ENCODE measurements around the gene CLEC11A.
"Not testable (repeated sequence)": the region's sequence is repeated elsewhere in the genome, so short reads cannot be mapped to it uniquely, and the experiment has no call there.

Gene CLEC11A

DNA sequence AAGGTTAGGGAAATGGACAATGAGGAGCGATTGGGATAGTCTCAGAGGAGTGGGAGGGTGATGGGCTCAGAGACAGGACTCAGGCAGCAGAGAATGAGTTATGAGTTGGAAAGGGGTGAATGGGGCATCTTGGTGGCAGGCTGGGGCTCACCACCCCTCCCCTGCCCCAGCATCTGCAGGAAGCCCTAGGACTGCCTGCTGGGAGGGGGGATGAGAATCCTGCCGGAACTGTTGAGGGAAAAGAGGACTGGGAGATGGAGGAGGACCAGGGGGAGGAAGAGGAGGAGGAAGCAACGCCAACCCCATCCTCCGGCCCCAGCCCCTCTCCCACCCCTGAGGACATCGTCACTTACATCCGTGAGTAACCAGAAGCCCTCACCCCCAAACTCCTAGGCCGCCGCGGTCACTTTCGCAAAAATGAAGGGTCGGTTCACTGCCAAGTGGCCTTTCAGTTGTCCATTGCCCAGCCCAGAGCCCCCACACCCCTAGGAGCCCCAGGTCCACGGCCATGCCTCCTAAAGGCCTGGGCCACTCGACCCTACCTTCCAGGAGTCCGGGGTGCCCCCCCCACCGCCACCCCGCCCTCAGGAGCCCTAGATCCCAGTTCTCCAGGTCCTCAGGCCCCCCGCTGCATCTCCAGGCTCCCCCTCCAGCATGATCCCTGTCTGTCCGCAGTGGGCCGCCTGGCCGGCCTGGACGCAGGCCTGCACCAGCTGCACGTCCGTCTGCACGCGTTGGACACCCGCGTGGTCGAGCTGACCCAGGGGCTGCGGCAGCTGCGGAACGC lies 764 bp downstream of the CLEC11A start:
- DNase-seq = no peak

DNA sequence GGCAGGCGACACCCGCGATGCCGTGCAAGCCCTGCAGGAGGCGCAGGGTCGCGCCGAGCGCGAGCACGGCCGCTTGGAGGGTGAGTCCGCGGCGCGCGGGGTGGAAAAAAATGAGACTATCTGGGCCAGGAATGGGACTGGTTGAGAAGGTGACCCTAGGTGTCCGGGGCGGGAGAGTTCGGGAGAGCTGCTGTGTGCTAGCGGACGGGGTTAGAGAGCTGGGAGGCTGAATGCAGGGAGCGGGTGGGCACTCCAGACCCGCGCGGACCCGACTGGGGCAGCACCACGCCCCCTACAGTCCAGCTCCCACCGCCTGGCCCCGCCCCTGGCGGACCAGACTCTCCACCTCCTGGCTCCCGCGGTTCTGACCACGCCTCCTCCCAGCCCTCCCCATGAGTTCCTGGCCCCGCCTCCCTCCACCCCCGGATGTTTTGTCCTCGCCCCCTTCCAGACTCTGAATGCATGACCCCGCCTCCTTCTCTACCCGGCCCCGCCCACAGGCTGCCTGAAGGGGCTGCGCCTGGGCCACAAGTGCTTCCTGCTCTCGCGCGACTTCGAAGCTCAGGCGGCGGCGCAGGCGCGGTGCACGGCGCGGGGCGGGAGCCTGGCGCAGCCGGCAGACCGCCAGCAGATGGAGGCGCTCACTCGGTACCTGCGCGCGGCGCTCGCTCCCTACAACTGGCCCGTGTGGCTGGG lies 1.5 kb downstream of the CLEC11A start:
- DNase-seq = peak; percentile 60

DNA sequence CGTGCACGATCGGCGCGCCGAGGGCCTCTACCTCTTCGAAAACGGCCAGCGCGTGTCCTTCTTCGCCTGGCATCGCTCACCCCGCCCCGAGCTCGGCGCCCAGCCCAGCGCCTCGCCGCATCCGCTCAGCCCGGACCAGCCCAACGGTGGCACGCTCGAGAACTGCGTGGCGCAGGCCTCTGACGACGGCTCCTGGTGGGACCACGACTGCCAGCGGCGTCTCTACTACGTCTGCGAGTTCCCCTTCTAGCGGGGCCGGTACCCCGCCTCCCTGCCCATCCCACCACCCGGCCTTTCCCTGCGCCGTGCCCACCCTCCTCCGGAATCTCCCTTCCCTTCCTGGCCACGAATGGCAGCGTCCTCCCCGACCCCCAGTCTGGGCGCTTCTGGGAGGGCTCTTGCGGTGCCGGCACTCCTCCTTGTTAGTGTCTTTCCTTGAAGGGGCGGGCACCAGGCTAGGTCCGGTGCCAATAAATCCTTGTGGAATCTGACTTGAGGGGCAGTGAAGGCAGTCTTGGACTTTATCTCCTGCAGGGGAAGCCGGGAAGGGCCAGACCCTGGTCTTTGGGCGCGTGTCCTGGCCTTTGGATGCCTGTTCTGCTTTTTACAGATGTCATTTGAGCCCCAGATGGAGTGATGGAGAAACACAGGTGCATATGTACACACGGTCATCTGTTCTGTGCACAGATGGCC lies 2.2 kb downstream of the CLEC11A start:
- DNase-seq = no peak

DNA sequence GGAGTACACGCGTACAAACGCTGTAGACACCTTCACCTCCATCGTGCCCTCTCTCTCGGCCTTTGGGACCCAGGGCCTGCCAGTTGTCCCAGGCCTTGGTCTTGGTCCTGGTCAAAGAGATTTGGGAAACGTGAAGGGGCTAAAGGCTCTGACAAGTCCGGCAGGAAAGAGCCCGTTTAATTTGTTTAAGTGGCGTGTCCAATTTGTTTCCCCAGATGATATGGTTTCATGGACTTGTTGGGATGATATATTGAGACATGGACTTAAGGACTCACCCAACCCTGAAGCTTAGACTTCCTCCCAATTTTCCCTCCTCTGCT lies 2.7 kb downstream of the CLEC11A start:
- DNase-seq = no peak

DNA sequence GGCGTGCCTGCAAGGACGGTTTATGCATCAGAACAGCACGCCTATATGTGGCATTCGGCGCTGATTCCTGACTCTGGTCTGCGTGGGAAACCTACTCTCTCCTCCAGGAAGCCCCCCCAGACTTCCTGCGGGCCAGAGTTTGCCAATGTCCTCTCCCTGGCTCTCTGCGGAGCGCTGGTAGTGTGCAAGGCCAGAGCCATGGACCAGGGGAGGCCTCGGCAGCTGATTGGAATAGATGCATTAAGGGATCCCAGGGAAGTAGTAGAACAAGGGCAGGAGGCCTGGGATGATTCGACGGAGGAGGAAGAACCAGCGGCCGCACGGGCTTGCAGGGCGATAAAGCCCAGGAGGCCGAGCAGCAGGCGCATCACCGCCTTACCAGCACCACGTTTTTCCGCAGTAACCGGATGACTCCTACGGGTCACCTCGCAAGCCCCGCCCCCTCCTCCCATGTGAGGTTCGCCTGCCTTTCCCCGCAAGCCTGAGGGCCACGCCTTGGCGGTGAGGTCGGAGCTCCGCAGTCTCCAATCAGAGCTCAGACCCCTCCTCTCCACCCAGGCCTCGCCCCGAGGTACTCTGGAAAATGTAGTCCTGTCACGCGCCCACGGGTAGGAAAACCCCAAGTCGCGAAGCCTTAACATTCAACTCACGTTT lies 5.0 kb downstream of the CLEC11A start:
- DNase-seq = no peak

DNA sequence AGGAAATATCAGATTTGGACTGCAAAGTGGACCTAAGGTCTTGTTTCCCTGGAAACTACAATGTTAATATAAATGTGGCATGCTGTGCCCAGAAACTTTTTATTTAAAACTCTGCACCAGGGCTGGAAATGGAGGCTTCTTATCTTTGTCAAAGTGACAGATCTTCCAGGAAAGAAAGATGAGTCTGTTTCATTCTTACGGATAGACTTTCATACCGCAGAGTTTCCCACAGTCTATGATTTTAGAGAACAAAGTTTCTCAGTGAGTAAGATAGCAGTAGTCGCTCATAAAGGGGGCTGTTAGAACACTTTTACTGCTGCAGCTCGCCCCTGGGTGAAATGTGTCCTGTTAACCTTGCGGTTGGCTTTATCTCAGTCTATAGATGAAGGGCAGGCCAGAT lies 6.7 kb downstream of the CLEC11A start:
- DNase-seq = no peak

DNA sequence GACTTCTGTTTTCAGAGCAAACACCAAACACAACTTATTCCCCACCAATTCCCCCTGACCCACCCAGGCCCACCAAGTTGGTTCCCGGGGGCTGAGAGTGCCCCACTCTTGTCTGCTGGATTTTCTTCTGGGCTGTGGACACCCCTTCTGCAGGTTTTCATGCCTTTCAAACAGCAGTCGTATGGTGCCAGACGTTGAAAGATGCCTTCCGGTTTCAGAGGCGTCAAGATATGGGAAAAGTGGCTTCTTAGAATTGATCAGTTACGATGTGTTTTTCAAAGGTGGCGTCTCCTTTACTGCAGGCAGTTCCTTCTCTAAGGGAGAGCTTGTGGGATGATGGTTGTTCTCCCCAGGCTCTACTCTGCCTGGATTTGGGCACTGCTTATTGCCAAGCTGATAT lies 12.7 kb downstream of the CLEC11A start:
- DNase-seq = no peak

DNA sequence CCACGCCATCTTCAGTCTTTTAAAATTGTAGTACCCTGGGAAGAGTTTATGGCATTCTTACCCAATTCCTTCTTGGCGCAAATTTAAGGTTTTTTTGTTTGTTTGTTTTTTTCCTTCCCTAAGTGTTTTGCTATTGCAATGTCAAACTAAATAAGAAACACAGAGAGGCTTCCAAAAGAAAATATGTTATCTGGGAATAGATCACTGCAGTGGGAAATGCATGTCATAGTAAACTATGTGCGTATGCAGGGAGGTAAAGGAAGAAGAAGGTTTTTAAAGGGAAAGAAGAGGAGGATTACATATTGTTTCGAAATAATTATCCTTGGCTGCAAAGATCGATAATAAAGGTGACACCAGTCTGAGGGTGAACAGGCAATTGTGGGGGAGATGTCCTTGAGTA lies 13.2 kb downstream of the CLEC11A start:
- DNase-seq = no peak

DNA sequence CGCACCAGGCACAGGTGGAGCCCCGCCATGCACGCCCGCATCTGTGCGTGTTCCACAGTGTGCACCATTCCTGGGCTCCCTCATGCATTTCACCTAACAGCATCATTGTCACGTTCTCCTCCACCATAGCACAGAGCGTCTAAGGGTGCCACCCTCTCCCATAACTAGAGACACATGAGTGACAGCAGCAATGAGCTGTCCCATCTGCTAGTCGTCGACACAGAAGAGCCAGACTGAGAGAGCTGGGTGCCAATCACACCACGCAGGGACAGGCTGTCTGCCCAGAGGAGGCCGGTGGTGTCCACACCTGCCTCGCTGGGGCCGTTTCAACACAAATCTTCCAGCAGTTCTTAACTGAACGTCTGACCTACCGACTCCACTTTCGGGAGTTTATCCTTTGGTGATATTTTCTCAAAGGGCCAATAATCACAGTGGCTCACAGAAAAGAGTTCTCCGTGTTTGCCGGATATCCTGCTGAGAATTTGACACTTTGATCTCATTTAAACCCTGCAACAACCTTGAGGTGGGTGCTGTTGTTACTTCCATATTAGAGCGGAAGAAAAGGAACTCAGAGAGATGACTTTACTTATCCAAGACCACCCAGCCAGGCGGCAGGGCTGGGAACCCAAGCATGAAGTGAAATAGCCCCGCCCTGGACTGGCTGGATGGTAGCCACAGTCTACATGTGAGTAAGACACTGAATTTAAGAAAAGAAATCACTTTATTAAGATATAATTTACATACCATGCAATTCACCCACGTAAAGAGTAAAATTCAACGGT lies 16.2 kb downstream of the CLEC11A start:
- DNase-seq = no peak

DNA sequence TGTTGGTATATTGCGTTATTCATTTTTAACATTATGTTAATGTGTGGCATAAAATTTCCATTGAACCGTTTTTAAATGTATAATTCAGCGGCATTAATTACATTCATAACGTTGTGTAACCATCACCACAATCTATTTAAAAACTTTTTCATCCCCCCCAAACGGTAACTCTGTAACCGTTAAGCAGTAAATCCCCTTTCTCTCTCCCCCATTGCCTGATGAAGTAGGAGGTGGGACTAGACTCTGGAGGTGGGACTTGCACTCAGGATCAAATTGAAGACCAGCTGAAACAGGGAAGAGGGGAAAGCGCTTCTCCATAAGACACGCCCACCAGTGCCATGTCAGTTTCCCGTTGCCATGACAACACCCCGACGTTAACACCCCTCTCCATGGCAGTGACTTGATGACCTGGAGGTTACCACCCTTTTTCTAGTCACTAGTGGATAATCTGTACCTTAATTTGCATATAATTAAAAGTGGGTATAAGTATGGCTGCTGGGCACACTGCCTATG lies 16.8 kb downstream of the CLEC11A start:
- DNase-seq = no peak

DNA sequence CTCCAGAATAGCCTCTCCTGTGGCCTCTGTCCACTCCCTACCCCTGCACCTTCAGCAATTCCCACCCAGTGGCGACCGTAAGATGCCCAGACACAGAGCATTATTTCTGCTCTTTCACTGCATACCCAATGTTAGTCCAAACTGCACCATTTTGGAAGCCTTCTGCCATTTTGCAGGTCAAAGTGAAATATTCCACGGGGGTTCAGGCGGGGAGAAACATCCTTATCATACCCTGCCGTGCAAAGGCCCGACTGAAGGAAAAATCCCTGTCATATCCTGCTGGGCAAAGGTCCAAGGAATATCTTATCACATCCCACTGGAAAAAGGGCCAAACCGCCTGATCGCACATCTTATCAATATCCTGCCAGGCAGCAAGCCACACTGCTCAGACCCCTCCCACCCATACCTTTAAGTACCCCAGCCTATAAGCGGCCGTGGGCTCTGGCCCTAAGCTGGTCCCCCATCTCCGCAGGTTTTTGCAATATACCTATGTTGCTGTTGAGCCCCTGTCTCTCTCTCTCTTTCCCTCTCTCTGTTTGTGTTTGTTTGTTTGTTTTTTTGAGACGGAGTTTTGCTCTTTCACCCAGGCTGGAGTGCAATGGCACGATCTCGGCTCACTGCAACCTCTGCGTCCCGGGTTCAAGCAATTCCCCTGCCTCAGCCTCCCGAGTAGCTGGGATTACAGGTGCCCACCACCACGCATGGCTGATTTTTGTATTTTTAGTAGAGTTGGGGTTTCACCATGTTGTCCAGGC lies 18.2 kb downstream of the CLEC11A start:
- no peak for DNase-seq

DNA sequence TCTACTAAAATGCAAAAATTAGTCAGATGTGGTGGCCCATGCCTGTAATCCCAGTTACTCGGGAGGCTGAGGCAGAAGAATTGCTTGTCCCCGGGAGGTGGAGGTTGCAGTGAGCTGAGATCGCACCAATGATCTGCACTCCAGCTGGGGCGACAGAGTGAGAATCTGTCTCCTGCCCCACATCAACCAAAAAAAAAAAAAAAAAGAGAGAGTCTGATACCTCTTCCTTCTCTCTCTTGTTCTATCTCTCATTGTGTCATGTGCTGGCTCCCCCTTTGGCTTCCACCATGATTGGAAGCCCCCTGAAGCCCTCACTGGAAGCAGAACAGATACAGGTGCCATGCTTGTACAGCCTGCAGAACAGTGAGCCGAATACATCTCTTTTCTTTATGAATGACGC lies 20.4 kb downstream of the CLEC11A start:
- DNase-seq = no peak

DNA sequence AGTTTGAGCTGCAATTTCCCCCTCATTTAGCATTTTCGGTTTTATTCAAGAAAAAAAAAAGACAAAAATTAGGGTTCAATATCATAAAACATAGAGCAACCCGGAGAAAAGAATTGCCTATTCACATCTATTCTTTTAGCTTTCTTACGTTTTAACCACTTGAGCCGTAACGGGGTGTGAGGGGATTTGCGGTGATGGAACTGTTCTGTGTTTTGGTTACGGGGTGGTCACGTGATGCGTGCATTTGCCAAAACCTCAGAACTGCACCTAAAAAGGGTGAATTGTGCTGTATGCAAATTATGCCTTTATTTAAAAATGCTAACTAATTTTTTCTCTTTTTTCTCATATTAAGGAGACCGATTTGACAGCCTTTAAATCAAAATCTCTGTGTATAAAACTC lies 22.1 kb downstream of the CLEC11A start:
- DNase-seq = no peak

DNA sequence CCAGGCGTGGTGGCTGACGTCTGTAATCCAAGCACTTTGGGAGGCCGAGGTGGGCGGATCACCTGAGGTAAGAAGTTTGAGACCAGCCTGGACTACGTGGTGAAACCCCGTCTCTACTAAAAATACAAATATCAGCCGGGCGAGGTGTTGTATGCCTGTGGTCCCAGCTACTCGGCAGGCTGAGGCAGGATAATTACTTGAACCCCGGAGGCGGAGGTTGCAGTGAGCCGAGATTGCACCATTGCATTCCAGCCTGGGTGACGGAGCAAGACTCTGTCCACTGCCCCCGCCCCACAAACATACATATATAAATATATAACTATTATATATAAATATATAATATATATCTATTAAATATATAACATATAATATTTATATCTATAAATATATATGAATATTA lies 24.0 kb downstream of the CLEC11A start:
- not testable (repeated sequence) for DNase-seq

DNA sequence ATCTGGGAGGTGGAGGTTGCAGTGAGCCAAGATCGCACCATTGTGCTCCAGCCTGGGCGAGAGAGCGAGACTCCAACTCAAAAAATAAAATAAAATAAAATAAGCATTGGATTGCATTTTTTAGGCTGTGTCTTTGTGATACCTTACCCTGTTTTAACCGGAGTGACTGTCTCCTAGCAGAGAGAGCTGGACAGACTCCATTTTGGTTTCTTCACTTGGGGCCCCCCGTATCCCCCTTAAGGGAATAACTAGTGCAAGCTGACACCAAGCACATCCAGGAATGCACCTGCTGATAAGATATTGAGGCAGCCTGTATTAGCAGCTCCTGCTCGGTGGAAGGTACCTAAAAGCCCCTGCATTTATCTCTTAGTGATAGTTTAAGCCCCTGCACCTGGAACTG lies 26.3 kb downstream of the CLEC11A start:
- no peak for DNase-seq

DNA sequence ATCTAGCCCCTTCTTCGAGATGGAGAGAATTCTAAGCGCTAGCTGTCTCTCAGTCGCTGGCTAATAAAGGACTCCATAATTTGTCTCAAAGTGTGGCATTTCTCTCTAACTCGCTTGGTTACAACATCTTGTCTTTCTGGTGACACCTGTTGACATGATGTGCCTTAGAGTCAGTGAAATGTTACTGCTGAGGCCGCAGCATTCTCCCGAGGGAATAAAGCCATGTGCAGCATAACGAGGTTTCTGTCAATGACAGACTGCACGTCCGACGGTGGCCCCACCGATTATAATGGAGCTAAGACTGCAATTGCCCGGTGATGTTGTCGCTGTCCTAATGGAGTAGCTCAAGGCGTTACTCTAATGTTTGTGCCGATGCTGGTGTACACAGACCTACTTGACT lies 26.8 kb downstream of the CLEC11A start:
- no peak for DNase-seq

DNA sequence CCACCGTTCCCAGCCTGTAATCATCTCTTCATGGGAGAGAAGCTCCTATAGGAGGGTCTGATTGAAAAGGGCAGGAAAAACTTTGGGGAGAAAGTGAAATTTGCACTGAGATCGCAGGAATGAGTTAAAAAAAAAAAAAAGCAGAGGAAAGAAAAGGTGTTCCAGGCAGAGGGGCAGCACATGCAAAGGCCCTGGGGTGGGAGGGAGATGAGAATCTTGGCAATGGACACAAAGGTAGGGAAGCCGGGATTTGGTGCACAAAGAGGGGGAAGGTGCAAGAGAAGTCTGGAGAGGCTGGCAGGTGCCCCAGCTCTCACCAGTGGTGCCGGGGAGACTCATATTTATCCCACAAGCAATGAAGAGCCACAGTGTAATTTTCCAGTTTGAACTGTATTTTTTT lies 30.7 kb downstream of the CLEC11A start:
- DNase-seq = no peak

DNA sequence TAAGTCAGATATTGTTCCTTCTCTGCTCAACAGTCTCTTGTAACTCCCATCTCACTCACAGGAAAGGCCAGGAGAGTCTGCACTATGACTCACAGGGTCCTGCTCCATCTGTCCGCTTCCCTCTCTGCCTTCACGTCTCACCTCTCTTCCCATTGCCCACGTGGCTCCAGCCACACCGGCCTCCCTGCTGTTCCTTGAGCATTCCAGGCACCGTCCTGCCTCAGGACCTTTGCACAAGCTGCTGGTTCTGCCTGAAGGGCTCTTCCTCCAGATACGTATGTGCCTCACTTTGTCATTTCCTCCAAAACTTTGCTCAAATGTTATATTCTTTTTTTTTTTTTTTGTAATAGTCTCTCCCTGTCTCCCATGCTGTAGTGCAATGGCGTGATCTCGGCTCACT lies 33.1 kb downstream of the CLEC11A start:
- not testable (repeated sequence) for DNase-seq

DNA sequence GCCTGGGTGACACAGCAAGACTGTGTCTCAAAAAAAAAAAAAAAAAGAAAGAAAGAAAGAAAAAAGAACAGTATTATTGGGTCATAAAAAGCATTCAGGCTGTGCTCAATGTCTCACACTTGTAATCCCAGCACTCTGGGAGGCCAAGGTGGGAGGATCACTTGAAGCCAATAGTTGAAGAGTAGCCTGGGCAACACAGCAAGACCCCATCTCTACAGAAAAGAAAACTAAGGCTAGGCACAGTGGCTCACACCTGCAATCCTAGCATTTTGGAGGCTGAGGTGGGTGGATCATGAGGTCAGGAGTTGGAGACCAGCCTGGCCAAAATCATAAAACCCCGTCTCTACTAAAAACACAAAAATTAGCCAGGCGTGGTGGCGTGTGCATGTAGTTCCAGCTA lies 34.5 kb downstream of the CLEC11A start:
- DNase-seq = not testable (repeated sequence)

DNA sequence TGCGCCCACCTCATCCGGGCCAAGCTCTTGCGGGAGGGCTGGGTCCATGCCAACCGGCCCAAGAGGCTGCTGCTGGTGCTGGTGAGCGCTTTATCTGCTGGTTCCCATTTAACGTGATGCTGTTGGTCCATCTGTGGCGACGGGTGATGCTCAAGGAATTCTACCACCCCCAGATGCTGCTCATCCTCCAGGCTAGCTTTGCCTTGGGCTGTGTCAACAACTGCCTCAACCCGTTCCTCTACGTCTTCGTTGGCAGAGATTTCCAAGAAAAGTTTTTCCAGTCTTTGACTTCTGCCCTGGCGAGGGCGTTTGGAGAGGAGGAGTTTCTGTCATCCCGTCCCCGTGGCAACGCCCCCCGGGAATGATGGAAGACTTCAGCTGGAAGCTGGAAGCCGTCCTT lies 35.9 kb downstream of the CLEC11A start:
- not testable (repeated sequence) for DNase-seq

DNA sequence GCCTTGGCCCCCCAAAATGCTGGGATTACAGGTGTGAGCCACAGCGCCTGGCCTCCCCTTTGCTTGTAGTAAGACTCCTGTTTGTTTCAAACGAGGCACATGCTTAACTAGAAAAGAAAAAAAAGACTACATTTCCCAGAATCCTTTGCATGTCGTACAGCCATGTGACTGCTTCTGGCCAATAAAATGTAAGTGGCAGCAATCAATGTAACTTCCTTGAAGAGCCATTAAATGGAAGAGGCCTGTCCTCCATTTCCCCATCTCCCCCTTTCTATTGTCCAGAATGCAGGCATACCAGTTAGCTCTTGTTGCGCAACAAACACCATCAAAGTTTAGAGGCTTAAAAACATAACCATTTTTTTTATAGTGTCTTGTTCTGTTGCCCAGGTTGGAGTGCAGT lies 36.7 kb downstream of the CLEC11A start:
- DNase-seq = no peak

DNA sequence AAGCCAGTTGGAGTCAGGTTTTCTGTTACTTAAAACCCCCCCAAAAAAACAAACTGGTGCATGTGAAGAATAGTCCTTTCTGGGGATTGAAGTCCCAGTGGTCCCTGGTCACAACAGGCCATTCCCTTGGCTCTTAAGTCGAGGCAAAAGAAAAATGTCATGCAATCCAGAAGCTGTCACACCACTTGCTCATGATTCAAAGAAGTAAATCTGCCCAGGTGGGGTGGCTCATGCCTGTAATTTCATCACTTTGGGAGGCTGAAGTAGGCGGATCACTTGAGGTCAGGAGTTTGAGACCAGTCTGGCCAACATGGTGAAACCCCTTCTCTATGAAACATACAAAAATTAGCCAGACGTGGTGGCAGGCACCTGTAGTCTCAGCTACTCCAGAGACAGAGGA lies 38.3 kb downstream of the CLEC11A start:
- not testable (repeated sequence) for DNase-seq

Measured in T-helper 9 cell (primary cell).